Cardiac fibroblast (primary cell): ENCODE data around the gene SLC7A5.
A peak's percentile ranks its signal among the peaks of the same experiment; 100 is the strongest.

ENCODE experiments used
- DNase-seq, 2 donors: peaks; one replicate each; pipeline versions ENCODE4 v3.0.0 to v3.0.0-alpha.2; 2010; ENCODE audit warnings: low read depth in 2 of 2
- H3K4me3 ChIP-seq, 2 donors: replicated peaks in 1 of 2; 1 replicate in 1 of 2; 2 replicates in 1 of 2; pipeline ENCODE4 v1.5.1; 2011; ENCODE audit warnings: low read depth in 2 of 2, low read length in 2 of 2, mild to moderate bottlenecking in 2 of 2, moderate library complexity in 1 of 2
- CTCF ChIP-seq: IDR thresholded peaks from one replicate; pipeline ENCODE4 v1.5.1; 2011; ENCODE audit warnings: low read depth, mild to moderate bottlenecking, low read length, inconsistent platforms

Gene SLC7A5

GRCh38 chr16:87838643-87839541 lies 30.4 kb downstream of the SLC7A5 start:
- H3K4me3 ChIP-seq: no peak overlapping the region
- DNase-seq: no peak
- no peak for TF ChIP-seq CTCF

- no peak for TF ChIP-seq CTCF
- no peak for DNase-seq
- H3K4me3 ChIP-seq: no peak overlapping the region
Measured at GRCh38 chr16:87837627-87838289, 31.5 kb downstream of the SLC7A5 start.

GRCh38 chr16:87836844-87837581 lies 32.3 kb downstream of the SLC7A5 start:
- no peak for TF ChIP-seq CTCF
- peak; percentile 29 to 58 for DNase-seq
- no peak overlapping the region for H3K4me3 ChIP-seq

- TF ChIP-seq CTCF: no peak
Measured at GRCh38 chr16:87836346-87836843, 32.9 kb downstream of the SLC7A5 start.

GRCh38 chr16:87835882-87836331 lies 33.4 kb downstream of the SLC7A5 start:
- no peak for TF ChIP-seq CTCF
- DNase-seq: no peak
- no peak overlapping the region for H3K4me3 ChIP-seq

More at GRCh38 chr16:87836346-87836843, 32.9 kb downstream of the SLC7A5 start:
- no peak for DNase-seq
- H3K4me3 ChIP-seq: no peak overlapping the region

- DNase-seq: peak in 1 of 2 donors; percentile 39
- no peak for TF ChIP-seq CTCF
- H3K4me3 ChIP-seq: no peak overlapping the region
Measured at GRCh38 chr16:87834668-87835473, 34.4 kb downstream of the SLC7A5 start.
